ENCODE data around the gene FXYD4. TPM values are rescaled to one million over a fixed set of nuclear protein-coding genes. Genes with fewer than 3 reads are reported as not detected.
A peak's percentile ranks its signal among the peaks of the same experiment; 100 is the strongest.
"Not testable (repeated sequence)": the region's sequence is repeated elsewhere in the genome, so short reads cannot be mapped to it uniquely, and the experiment has no call there.

The FXYD4 gene
- total RNA-seq, 5 donors from 2014 or later (not counting 1 experiment from before 2014, with no cell fraction given) = not detected

GRCh38 chr10:43327986-43328385, 43.5 kb upstream of the FXYD4 start:
- H3K27me3 ChIP-seq (replicated peaks in 1 of 2; ENCODE audit: control insufficient read depth in 2 of 2, extremely low read depth in 1 of 2, insufficient read depth in 2 of 2, low read length in 1 of 2) = peaks cover 0 to 4% of the 10 kb centered on the region in 2 experiments
- H3K36me3 ChIP-seq (ENCODE audit: control insufficient read depth in 2 of 2, extremely low read depth in 1 of 2, insufficient read depth in 1 of 2, low read length in 1 of 2) = no peaks in the 10 kb centered on the region
- H3K27ac ChIP-seq (ENCODE audit: low read length) = no peak overlapping the region
- Mint-ChIP-seq H3K4me3 (no peak overlapping the region), H3K4me1 (peaks cover 18 to 21% (median 21%) of the 10 kb centered on the region in 3 donors), H3K36me3 (no peaks in the 10 kb centered on the region), H3K27me3 (peaks cover 0 to 4% of the 10 kb centered on the region in 2 donors), H3K9me3 (no peaks in the 10 kb centered on the region), H3K27ac (no peak overlapping the region)
- H3K9me3 ChIP-seq = no peaks in the 10 kb centered on the region
- no peak overlapping the region for H3K4me3 ChIP-seq (ENCODE audit: control insufficient read depth in 1 of 2, extremely low read depth in 1 of 2, low read length in 1 of 2)
- WGBS (ENCODE audit: insufficient coverage) = 83% methylated on average over 3 of the region's 5 CpGs
- peaks cover 6 to 23% of the 10 kb centered on the region in 2 experiments for H3K4me1 ChIP-seq (ENCODE audit: control insufficient read depth in 1 of 2, extremely low read depth in 1 of 2, insufficient read depth in 2 of 2, low read length in 2 of 2)
- ChIA-PET POLR2A (no interaction called here), CTCF (interaction anchor here in 1 of 2 donors (0.8 kb wide), 1 partner anchor 35 kb away, joined by 3 read pairs; no protein-coding TSS in a partner anchor)
- DNase-seq (no peak), ATAC-seq (replicated peaks in 1 of 4) (no peak)

- H3K36me3 ChIP-seq (ENCODE audit: control insufficient read depth in 2 of 2, extremely low read depth in 1 of 2, insufficient read depth in 1 of 2, low read length in 1 of 2); H3K9me3 ChIP-seq; H3K27me3 Mint-ChIP-seq; ATAC-seq (replicated peaks in 1 of 4); H3K4me3 Mint-ChIP-seq; POLR2A ChIA-PET; H3K27ac Mint-ChIP-seq; H3K27me3 ChIP-seq (replicated peaks in 1 of 2; ENCODE audit: control insufficient read depth in 2 of 2, extremely low read depth in 1 of 2, insufficient read depth in 2 of 2, low read length in 1 of 2); H3K27ac ChIP-seq (ENCODE audit: low read length); H3K9me3 Mint-ChIP-seq; DNase-seq; H3K36me3 Mint-ChIP-seq; H3K4me3 ChIP-seq (ENCODE audit: control insufficient read depth in 1 of 2, extremely low read depth in 1 of 2, low read length in 1 of 2): not testable (repeated sequence)
- WGBS (ENCODE audit: insufficient coverage) = 91% methylated on average over 12 of the region's 18 CpGs
- peaks cover 6 to 26% of the 10 kb centered on the region in 2 experiments for H3K4me1 ChIP-seq (ENCODE audit: control insufficient read depth in 1 of 2, extremely low read depth in 1 of 2, insufficient read depth in 2 of 2, low read length in 2 of 2)
- peaks cover 19 to 21% (median 20%) of the 10 kb centered on the region in 3 donors for H3K4me1 Mint-ChIP-seq
- CTCF ChIA-PET = interaction anchor here in 1 of 2 donors (0.8 kb wide), 1 partner anchor 36 kb away, joined by 3 read pairs; no protein-coding TSS in a partner anchor
These were observed 42.6 kb upstream of the FXYD4 start for GRCh38 chr10:43328810-43329209.

- H3K27me3 Mint-ChIP-seq; POLR2A ChIA-PET; H3K4me3 Mint-ChIP-seq; H3K27ac Mint-ChIP-seq; H3K36me3 Mint-ChIP-seq; CTCF ChIA-PET; H3K9me3 ChIP-seq; H3K36me3 ChIP-seq (ENCODE audit: control insufficient read depth in 2 of 2, extremely low read depth in 1 of 2, insufficient read depth in 1 of 2, low read length in 1 of 2); H3K27ac ChIP-seq (ENCODE audit: low read length); ATAC-seq (replicated peaks in 1 of 4); H3K27me3 ChIP-seq (replicated peaks in 1 of 2; ENCODE audit: control insufficient read depth in 2 of 2, extremely low read depth in 1 of 2, insufficient read depth in 2 of 2, low read length in 1 of 2); H3K9me3 Mint-ChIP-seq; H3K4me3 ChIP-seq (ENCODE audit: control insufficient read depth in 1 of 2, extremely low read depth in 1 of 2, low read length in 1 of 2); DNase-seq: not testable (repeated sequence)
- peaks cover 6 to 26% of the 10 kb centered on the region in 2 experiments for H3K4me1 ChIP-seq (ENCODE audit: control insufficient read depth in 1 of 2, extremely low read depth in 1 of 2, insufficient read depth in 2 of 2, low read length in 2 of 2)
- peaks cover 20 to 24% (median 20%) of the 10 kb centered on the region in 3 donors for H3K4me1 Mint-ChIP-seq
- WGBS (ENCODE audit: insufficient coverage) = 94% methylated on average over 32 of the region's 40 CpGs
These were observed 42.1 kb upstream of the FXYD4 start for GRCh38 chr10:43329246-43329885.

GRCh38 chr10:43330049-43330823, 41.2 kb upstream of the FXYD4 start:
- H3K27me3 Mint-ChIP-seq; H3K9me3 ChIP-seq; H3K4me3 ChIP-seq (ENCODE audit: control insufficient read depth in 1 of 2, extremely low read depth in 1 of 2, low read length in 1 of 2); H3K9me3 Mint-ChIP-seq; H3K4me3 Mint-ChIP-seq; H3K27ac ChIP-seq (ENCODE audit: low read length); ATAC-seq (replicated peaks in 1 of 4); H3K36me3 ChIP-seq (ENCODE audit: control insufficient read depth in 2 of 2, extremely low read depth in 1 of 2, insufficient read depth in 1 of 2, low read length in 1 of 2); DNase-seq; H3K36me3 Mint-ChIP-seq; POLR2A ChIA-PET; H3K27me3 ChIP-seq (replicated peaks in 1 of 2; ENCODE audit: control insufficient read depth in 2 of 2, extremely low read depth in 1 of 2, insufficient read depth in 2 of 2, low read length in 1 of 2); CTCF ChIA-PET; H3K27ac Mint-ChIP-seq: not testable (repeated sequence)
- H3K4me1 Mint-ChIP-seq = peaks cover 20 to 24% (median 20%) of the 10 kb centered on the region in 3 donors
- no CpG with 5 or more reads among the region's 11 CpGs for WGBS (ENCODE audit: insufficient coverage)
- H3K4me1 ChIP-seq (ENCODE audit: control insufficient read depth in 1 of 2, extremely low read depth in 1 of 2, insufficient read depth in 2 of 2, low read length in 2 of 2) = peaks cover 6 to 26% of the 10 kb centered on the region in 2 experiments

- H3K4me3 Mint-ChIP-seq; H3K36me3 ChIP-seq (ENCODE audit: control insufficient read depth in 2 of 2, extremely low read depth in 1 of 2, insufficient read depth in 1 of 2, low read length in 1 of 2); H3K9me3 Mint-ChIP-seq; H3K27ac Mint-ChIP-seq; H3K9me3 ChIP-seq; H3K27me3 ChIP-seq (replicated peaks in 1 of 2; ENCODE audit: control insufficient read depth in 2 of 2, extremely low read depth in 1 of 2, insufficient read depth in 2 of 2, low read length in 1 of 2); H3K36me3 Mint-ChIP-seq; H3K27ac ChIP-seq (ENCODE audit: low read length); ATAC-seq (replicated peaks in 1 of 4); DNase-seq; CTCF ChIA-PET; H3K4me3 ChIP-seq (ENCODE audit: control insufficient read depth in 1 of 2, extremely low read depth in 1 of 2, low read length in 1 of 2); H3K27me3 Mint-ChIP-seq: not testable (repeated sequence)
- H3K4me1 Mint-ChIP-seq = peaks cover 20 to 24% (median 20%) of the 10 kb centered on the region in 3 donors
- H3K4me1 ChIP-seq (ENCODE audit: control insufficient read depth in 1 of 2, extremely low read depth in 1 of 2, insufficient read depth in 2 of 2, low read length in 2 of 2) = peaks cover 6 to 26% of the 10 kb centered on the region in 2 experiments
- WGBS (ENCODE audit: insufficient coverage) = no CpG with 5 or more reads among the region's 4 CpGs
- POLR2A ChIA-PET = interaction anchor here in 1 of 2 donors (0.6 kb wide), 1 partner anchor 55 kb away, joined by 4 read pairs; no protein-coding TSS in a partner anchor
These were observed 40.7 kb upstream of the FXYD4 start for GRCh38 chr10:43330824-43331127.

GRCh38 chr10:43333653-43334052, 37.8 kb upstream of the FXYD4 start:
- Mint-ChIP-seq H3K27me3 (peaks cover 1 to 4% of the 10 kb centered on the region in 2 donors), H3K36me3 (no peaks in the 10 kb centered on the region), H3K4me3 (no peak overlapping the region), H3K4me1 (peaks cover 20 to 26% (median 22%) of the 10 kb centered on the region in 3 donors), H3K9me3 (no peaks in the 10 kb centered on the region), H3K27ac (peak overlapping the region in 1 of 2 donors; percentile 14)
- H3K4me3 ChIP-seq (ENCODE audit: control insufficient read depth in 1 of 2, extremely low read depth in 1 of 2, low read length in 1 of 2) = no peak overlapping the region
- WGBS (ENCODE audit: insufficient coverage) = 100% methylated on average over 1 of the region's 3 CpGs
- H3K27me3 ChIP-seq (replicated peaks in 1 of 2; ENCODE audit: control insufficient read depth in 2 of 2, extremely low read depth in 1 of 2, insufficient read depth in 2 of 2, low read length in 1 of 2) = peaks cover 0 to 7% of the 10 kb centered on the region in 2 experiments
- POLR2A ChIA-PET = no interaction called here
- ATAC-seq (replicated peaks in 1 of 4) (no peak), DNase-seq (no peak)
- CTCF ChIA-PET = no interaction called here
- H3K36me3 ChIP-seq (ENCODE audit: control insufficient read depth in 2 of 2, extremely low read depth in 1 of 2, insufficient read depth in 1 of 2, low read length in 1 of 2) = no peaks in the 10 kb centered on the region
- no peak overlapping the region for H3K27ac ChIP-seq (ENCODE audit: low read length)
- peaks cover 6 to 26% of the 10 kb centered on the region in 2 experiments for H3K4me1 ChIP-seq (ENCODE audit: control insufficient read depth in 1 of 2, extremely low read depth in 1 of 2, insufficient read depth in 2 of 2, low read length in 2 of 2)
- H3K9me3 ChIP-seq = no peaks in the 10 kb centered on the region

All from T-cell (primary cell).